ENCODE measurements around the gene ATP1B1. TPM values are rescaled to one million over a fixed set of nuclear protein-coding genes. Genes with fewer than 3 reads are reported as not detected.

Gene ATP1B1
- total and polyA plus RNA-seq, 2 of the 8 experiments (the other 6 are each of a cell fraction or from before 2014, with no cell fraction given) = 16.3 to 76.5 TPM

- CTCF ChIA-PET (ENCODE audit: partially characterized antibody) = interaction anchor here (0.7 kb wide), 1 partner anchor 13 kb away, joined by 3 read pairs; no protein-coding TSS in a partner anchor
- Histone ChIP-seq H2BK15ac (ENCODE audit: low read length) (no peak overlapping the region), H3K18ac (ENCODE audit: extremely low read depth, low read length) (no peak overlapping the region), H3K4me1 (replicated peaks in 1 of 4; ENCODE audit: control insufficient read depth in 3 of 4, insufficient read depth in 4 of 4, low read length in 3 of 4) (no peaks in the 10 kb centered on the region), H4K8ac (ENCODE audit: extremely low read depth, insufficient read depth, low read length) (no peak overlapping the region), H2BK120ac (replicated peaks; ENCODE audit: low read depth, low read length) (no peak overlapping the region), H3K9ac (replicated peaks in 1 of 4; ENCODE audit: extremely low read depth in 1 of 4, low read depth in 3 of 4, low read length in 3 of 4) (no peak overlapping the region), H4K20me1 (replicated peaks in 1 of 2; ENCODE audit: control insufficient read depth in 1 of 2, insufficient read depth in 2 of 2, low read length in 2 of 2) (no peaks in the 10 kb centered on the region), H3K79me1 (ENCODE audit: low read depth, low read length) (no peaks in the 10 kb centered on the region), H4K91ac (replicated peaks; ENCODE audit: insufficient read length, low read length) (no peak overlapping the region), H3K27ac (ENCODE audit: low read depth, low read length) (no peak overlapping the region), H3K56ac (replicated peaks; ENCODE audit: insufficient read length, low read depth, low read length) (no peak overlapping the region), H2BK5ac (ENCODE audit: low read depth, low read length) (no peak overlapping the region), H3K4ac (replicated peaks; ENCODE audit: insufficient read length, low read depth, low read length) (no peak overlapping the region), H3K9me3 (ENCODE audit: insufficient read depth in 2 of 2, low read depth in 1 of 2, low read length in 1 of 2) (no peaks in the 10 kb centered on the region), H3K4me2 (ENCODE audit: insufficient read depth in 1 of 2, low read depth in 2 of 2, low read length in 2 of 2) (no peak overlapping the region), H3K23ac (ENCODE audit: insufficient read length) (no peak overlapping the region), H2BK12ac (ENCODE audit: low read depth, low read length) (no peak overlapping the region), H2BK20ac (ENCODE audit: low read length) (no peak overlapping the region), H3K23me2 (ENCODE audit: low read depth, low read length) (no peaks in the 10 kb centered on the region), H3K4me3 (ENCODE audit: extremely low read depth in 1 of 4, insufficient read depth in 2 of 4, low read depth in 3 of 4, low read length in 4 of 4) (no peak overlapping the region), H3K79me2 (ENCODE audit: control insufficient read depth in 1 of 2, insufficient read depth in 2 of 2, low read length in 2 of 2) (no peaks in the 10 kb centered on the region), H3K36me3 (ENCODE audit: control insufficient read depth in 2 of 4, insufficient read depth in 4 of 4, low read length in 3 of 4) (no peaks in the 10 kb centered on the region), H3K14ac (ENCODE audit: insufficient read length) (no peak overlapping the region), H2AK5ac (ENCODE audit: low read depth, low read length) (no peak overlapping the region), H4K5ac (ENCODE audit: insufficient read length, low read depth, low read length) (no peak overlapping the region), H2AFZ (ENCODE audit: low read length) (no peak overlapping the region), H3K27me3 (replicated peaks in 1 of 4; ENCODE audit: control insufficient read depth in 3 of 4, extremely low read depth in 1 of 4, insufficient read depth in 3 of 4, low read length in 3 of 4) (no peaks in the 10 kb centered on the region)
- WGBS, 2 experiments (ENCODE audit: extremely low coverage in 1 of 2, insufficient coverage in 1 of 2, insufficient read length in 1 of 2, insufficient replicate concordance in 2 of 2, low coverage in 1 of 2, low lambda C conversion rate in 2 of 2, missing lambda C conversion rate in 1 of 2) = 77% methylated on average over 1 of the region's 1 CpG; no CpG with 5 or more reads in 1 of the 2 experiments
- FAIRE-seq = no peak
- DNase-seq (ENCODE audit: low read depth in 1 of 2, low spot score in 2 of 2) = no peak
- POLR2A ChIA-PET (ENCODE audit: partially characterized antibody) = interaction anchor here (1.1 kb wide), 1 partner anchor 27 kb away, joined by 3 read pairs; no protein-coding TSS in a partner anchor
- TF ChIP-seq BCL11A (IDR thresholded peaks at IDR 0.05; ENCODE audit: low read depth in 2 of 2, low read length in 2 of 2) (no peak), TCF12 (IDR thresholded peaks at IDR 0.05; ENCODE audit: low read depth, low read length) (no peak), GABPA (IDR thresholded peaks at IDR 0.05; ENCODE audit: borderline replicate concordance, insufficient read depth, low read length) (no peak), RFX5 (IDR thresholded peaks at IDR 0.05; ENCODE audit: borderline replicate concordance, low read depth, low read length) (no peak), CBX8 (IDR thresholded peaks at IDR 0.05; ENCODE audit: borderline replicate concordance, low read depth, low read length) (no peak), ASH2L (IDR thresholded peaks at IDR 0.05; ENCODE audit: low read length) (no peak), CHD1 (IDR thresholded peaks at IDR 0.05; ENCODE audit: low read depth, low read length) (no peak), MAX (IDR thresholded peaks at IDR 0.05) (no peak), ZNF274 (IDR thresholded peaks at IDR 0.05; ENCODE audit: borderline replicate concordance, extremely low read depth, low read length) (no peak), CHD2 (IDR thresholded peaks at IDR 0.05; ENCODE audit: low read length) (no peak), NANOG (IDR thresholded peaks at IDR 0.05; ENCODE audit: insufficient read depth, low read depth, low read length, poor library complexity, severe bottlenecking) (no peak), POLR2AphosphoS5 (IDR thresholded peaks at IDR 0.05; ENCODE audit: low read depth, low read length) (no peak), EZH2 (IDR thresholded peaks at IDR 0.05; ENCODE audit: low read depth, low read length, severe bottlenecking) (no peak)
Observed at GRCh38 chr1:169078163-169078883, 28.2 kb upstream of the ATP1B1 start.

Measured in H1 (cell line).